ENCODE measurements around the gene MED9. TPM values are rescaled to one million over a fixed set of nuclear protein-coding genes. Genes with fewer than 3 reads are reported as not detected.

MED9 gene
- total RNA-seq (2022; extraction: Qiagen RNA extraction; ENCODE audit: low read depth), result 16.9 to 19.0 TPM (median 18.3 TPM) in 5 replicates

GRCh38 chr17:17476865-17477467 lies at the start of gene MED9:
Gene MED9 (plus strand): TSS chr17:17477000. CDS start chr17:17477042, 42 bp downstream.

GRCh38 chr17:17496189-17497064 lies 19.6 kb downstream of the MED9 start, which contains the start of gene RASD1:
Gene RASD1 (minus strand): TSS chr17:17496395. CDS start chr17:17496181, 214 bp downstream.

Other genes with a start within 250 kb of the MED9 start
- 32.8 to 40.1 TPM (median 34.4 TPM) in 5 replicates for gene FLCN, start 239.8 kb upstream of the MED9 start, total RNA-seq (2022; extraction: Qiagen RNA extraction; ENCODE audit: low read depth)
- 144 to 151 TPM (median 146 TPM) in 5 replicates for gene COPS3, start 195.8 kb upstream of the MED9 start, total RNA-seq (2022; extraction: Qiagen RNA extraction; ENCODE audit: low read depth)
- gene NT5M, start 173.6 kb upstream of the MED9 start, total RNA-seq (2022; extraction: Qiagen RNA extraction; ENCODE audit: low read depth), result 7.5 to 11.8 TPM (median 9.7 TPM) in 5 replicates
- gene RASD1, start 19.4 kb downstream of the MED9 start, total RNA-seq (2022; extraction: Qiagen RNA extraction; ENCODE audit: low read depth), result 0.37 to 1.1 TPM (median 0.89 TPM) in 5 replicates
- gene PEMT, start 114.7 kb downstream of the MED9 start, total RNA-seq (2022; extraction: Qiagen RNA extraction; ENCODE audit: low read depth), result 46.8 to 68.6 TPM (median 66.1 TPM) in 5 replicates
- gene RAI1, start 204.5 kb downstream of the MED9 start, total RNA-seq (2022; extraction: Qiagen RNA extraction; ENCODE audit: low read depth), result 28.9 to 43.7 TPM (median 38.1 TPM) in 5 replicates

All from A549 treated with CpdA at 1 μM for 4 hours (cell line).